ENCODE measurements around the gene SLC25A34. TPM values are rescaled to one million over a fixed set of nuclear protein-coding genes. Genes with fewer than 3 reads are reported as not detected.
A peak's percentile ranks its signal among the peaks of the same experiment; 100 is the strongest.
"Not testable (repeated sequence)": the region's sequence is repeated elsewhere in the genome, so short reads cannot be mapped to it uniquely, and the experiment has no call there.

SLC25A34 gene
- polyA plus RNA-seq, 4 donors, result 3.2 to 51.2 (median 24.8) TPM

DNA sequence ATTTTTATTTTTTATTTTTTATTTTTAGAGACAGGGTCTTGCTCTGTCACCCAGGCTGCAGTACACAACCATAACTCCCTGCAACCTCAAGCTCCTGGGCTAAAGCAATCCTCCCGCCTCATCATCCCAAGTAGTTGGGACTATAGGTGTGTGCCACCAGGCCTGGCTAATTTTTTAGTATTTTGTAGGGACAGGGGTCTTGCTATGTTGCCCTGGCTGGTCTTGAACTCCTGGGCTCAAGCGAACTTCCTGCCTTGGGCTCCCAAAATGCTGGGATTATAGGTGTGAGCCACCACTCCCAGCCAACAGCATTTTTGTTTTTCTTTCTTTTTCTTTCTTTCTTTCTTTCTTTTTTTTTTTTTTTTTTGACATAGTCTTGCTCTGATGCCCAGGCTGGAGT lies 37.9 kb upstream of the SLC25A34 start:
- peaks cover 0 to 28% (median 0%) of the 10 kb centered on the region in 3 donors for H3K36me3 ChIP-seq (ENCODE audit: control insufficient read depth in 3 of 3, insufficient read depth in 2 of 3, low read depth in 1 of 3, low read length in 3 of 3)
- H3K4me3 ChIP-seq (ENCODE audit: low read depth in 1 of 3, low read length in 3 of 3), result no peak overlapping the region
- no peak overlapping the region for H3K27ac ChIP-seq (ENCODE audit: low read depth in 1 of 3, low read length in 2 of 3)
- peaks cover 0 to 5% (median 5%) of the 10 kb centered on the region in 3 donors for H3K4me1 ChIP-seq (ENCODE audit: control insufficient read depth in 3 of 3, insufficient read depth in 2 of 3, low read depth in 1 of 3, low read length in 2 of 3)
- 96 to 100% (median 98%) methylated on average over 2 of the region's 2 CpGs for WGBS, 3 donors
- H3K9me3 ChIP-seq (ENCODE audit: control insufficient read depth in 2 of 2, insufficient read depth in 1 of 2, low read depth in 1 of 2, low read length in 1 of 2), result no peaks in the 10 kb centered on the region
- DNase-seq, result no peak
- no peaks in the 10 kb centered on the region for H3K27me3 ChIP-seq (ENCODE audit: control insufficient read depth in 3 of 3, insufficient read depth in 3 of 3, low read length in 3 of 3)
- no peak for FAIRE-seq

DNA sequence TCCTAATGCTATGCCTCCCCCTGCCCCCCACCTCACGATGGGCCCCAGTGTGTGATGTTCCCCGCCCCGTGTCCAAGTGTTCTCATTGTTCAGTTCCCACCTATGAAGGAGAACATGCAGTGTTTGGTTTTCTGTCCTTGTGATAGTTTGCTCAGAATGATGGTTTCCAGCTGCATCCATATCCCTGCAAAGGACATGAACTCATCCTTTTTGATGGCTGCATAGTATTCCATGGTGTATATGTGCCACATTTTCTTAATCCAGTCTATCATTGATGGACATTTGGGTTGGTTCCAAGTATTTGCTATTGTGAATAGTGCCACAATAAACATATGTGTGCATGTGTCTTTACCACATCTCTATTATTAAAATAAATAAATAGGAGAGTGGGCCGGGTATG lies 36.7 kb upstream of the SLC25A34 start:
- not testable (repeated sequence) for H3K27ac ChIP-seq (ENCODE audit: low read depth in 1 of 3, low read length in 2 of 3); H3K4me3 ChIP-seq (ENCODE audit: low read depth in 1 of 3, low read length in 3 of 3); DNase-seq; H3K27me3 ChIP-seq (ENCODE audit: control insufficient read depth in 3 of 3, insufficient read depth in 3 of 3, low read length in 3 of 3); FAIRE-seq; H3K9me3 ChIP-seq (ENCODE audit: control insufficient read depth in 2 of 2, insufficient read depth in 1 of 2, low read depth in 1 of 2, low read length in 1 of 2)
- peaks cover 0 to 13% (median 2%) of the 10 kb centered on the region in 3 donors for H3K4me1 ChIP-seq (ENCODE audit: control insufficient read depth in 3 of 3, insufficient read depth in 2 of 3, low read depth in 1 of 3, low read length in 2 of 3)
- peaks cover 0 to 25% (median 0%) of the 10 kb centered on the region in 3 donors for H3K36me3 ChIP-seq (ENCODE audit: control insufficient read depth in 3 of 3, insufficient read depth in 2 of 3, low read depth in 1 of 3, low read length in 3 of 3)
- 95 to 96% (median 96%) methylated on average over 4 of the region's 4 CpGs for WGBS, 3 donors

DNA sequence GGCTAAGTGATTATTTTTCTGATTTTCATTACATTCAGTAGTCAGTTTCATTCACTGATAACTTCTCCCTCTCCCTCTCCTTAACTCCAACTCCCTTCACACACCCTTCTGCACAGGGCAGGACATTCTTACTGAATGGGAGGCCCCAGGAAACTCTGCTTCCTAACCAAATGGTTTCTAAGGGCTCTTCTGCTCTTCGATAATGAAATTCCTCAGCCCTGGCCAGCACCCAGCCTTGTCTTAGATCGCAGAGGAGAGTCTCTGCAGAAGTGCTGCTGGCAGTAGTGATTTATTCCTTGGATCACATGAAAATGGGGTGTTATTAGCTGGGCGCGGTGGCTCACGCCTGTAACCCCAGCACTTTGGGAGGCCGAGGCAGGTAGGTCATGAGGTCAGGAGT lies 35.5 kb upstream of the SLC25A34 start:
- Histone ChIP-seq H3K9me3 (ENCODE audit: control insufficient read depth in 2 of 2, insufficient read depth in 1 of 2, low read depth in 1 of 2, low read length in 1 of 2) (no peaks in the 10 kb centered on the region), H3K27ac (ENCODE audit: low read depth in 1 of 3, low read length in 2 of 3) (peak overlapping the region in 1 of 3 donors; percentile 11), H3K36me3 (ENCODE audit: control insufficient read depth in 3 of 3, insufficient read depth in 2 of 3, low read depth in 1 of 3, low read length in 3 of 3) (peaks cover 0 to 34% (median 0%) of the 10 kb centered on the region in 3 donors), H3K4me3 (ENCODE audit: low read depth in 1 of 3, low read length in 3 of 3) (no peak overlapping the region), H3K4me1 (ENCODE audit: control insufficient read depth in 3 of 3, insufficient read depth in 2 of 3, low read depth in 1 of 3, low read length in 2 of 3) (peaks cover 0 to 13% (median 2%) of the 10 kb centered on the region in 3 donors), H3K27me3 (ENCODE audit: control insufficient read depth in 3 of 3, insufficient read depth in 3 of 3, low read length in 3 of 3) (no peaks in the 10 kb centered on the region)
- DNase-seq, result no peak
- FAIRE-seq, result no peak
- WGBS, 3 donors, result 72 to 88% (median 87%) methylated on average over 6 of the region's 6 CpGs

DNA sequence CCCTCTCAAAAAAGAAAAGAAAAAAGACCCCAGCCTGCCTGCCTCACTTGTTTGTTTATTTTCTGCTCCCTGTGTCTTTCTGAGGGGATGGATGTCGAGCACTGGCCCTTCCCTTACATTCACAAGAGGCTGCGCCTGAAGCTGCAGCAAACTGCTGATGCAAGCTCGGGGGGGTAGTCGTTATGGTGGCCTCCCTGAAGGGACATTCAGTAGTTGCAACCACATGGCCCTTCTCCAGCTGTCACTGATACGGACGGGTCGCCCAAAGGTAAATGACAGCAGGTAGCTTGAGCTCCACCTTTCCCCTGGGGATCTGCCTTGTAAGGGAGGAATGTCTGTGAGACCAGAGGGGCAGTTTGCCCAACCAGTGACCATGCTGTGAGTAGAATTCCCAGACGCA lies 34.3 kb upstream of the SLC25A34 start:
- H3K4me3 ChIP-seq (ENCODE audit: low read depth in 1 of 3, low read length in 3 of 3), result no peak overlapping the region
- H3K27me3 ChIP-seq (ENCODE audit: control insufficient read depth in 3 of 3, insufficient read depth in 3 of 3, low read length in 3 of 3), result no peaks in the 10 kb centered on the region
- DNase-seq (no peak), FAIRE-seq (no peak)
- peaks cover 0 to 36% (median 0%) of the 10 kb centered on the region in 3 donors for H3K36me3 ChIP-seq (ENCODE audit: control insufficient read depth in 3 of 3, insufficient read depth in 2 of 3, low read depth in 1 of 3, low read length in 3 of 3)
- no peak overlapping the region for H3K27ac ChIP-seq (ENCODE audit: low read depth in 1 of 3, low read length in 2 of 3)
- H3K4me1 ChIP-seq (ENCODE audit: control insufficient read depth in 3 of 3, insufficient read depth in 2 of 3, low read depth in 1 of 3, low read length in 2 of 3), result peaks cover 0 to 13% (median 2%) of the 10 kb centered on the region in 3 donors
- H3K9me3 ChIP-seq (ENCODE audit: control insufficient read depth in 2 of 2, insufficient read depth in 1 of 2, low read depth in 1 of 2, low read length in 1 of 2), result no peaks in the 10 kb centered on the region
- WGBS, 3 donors, result 89 to 91% (median 90%) methylated on average over 8 of the region's 8 CpGs

DNA sequence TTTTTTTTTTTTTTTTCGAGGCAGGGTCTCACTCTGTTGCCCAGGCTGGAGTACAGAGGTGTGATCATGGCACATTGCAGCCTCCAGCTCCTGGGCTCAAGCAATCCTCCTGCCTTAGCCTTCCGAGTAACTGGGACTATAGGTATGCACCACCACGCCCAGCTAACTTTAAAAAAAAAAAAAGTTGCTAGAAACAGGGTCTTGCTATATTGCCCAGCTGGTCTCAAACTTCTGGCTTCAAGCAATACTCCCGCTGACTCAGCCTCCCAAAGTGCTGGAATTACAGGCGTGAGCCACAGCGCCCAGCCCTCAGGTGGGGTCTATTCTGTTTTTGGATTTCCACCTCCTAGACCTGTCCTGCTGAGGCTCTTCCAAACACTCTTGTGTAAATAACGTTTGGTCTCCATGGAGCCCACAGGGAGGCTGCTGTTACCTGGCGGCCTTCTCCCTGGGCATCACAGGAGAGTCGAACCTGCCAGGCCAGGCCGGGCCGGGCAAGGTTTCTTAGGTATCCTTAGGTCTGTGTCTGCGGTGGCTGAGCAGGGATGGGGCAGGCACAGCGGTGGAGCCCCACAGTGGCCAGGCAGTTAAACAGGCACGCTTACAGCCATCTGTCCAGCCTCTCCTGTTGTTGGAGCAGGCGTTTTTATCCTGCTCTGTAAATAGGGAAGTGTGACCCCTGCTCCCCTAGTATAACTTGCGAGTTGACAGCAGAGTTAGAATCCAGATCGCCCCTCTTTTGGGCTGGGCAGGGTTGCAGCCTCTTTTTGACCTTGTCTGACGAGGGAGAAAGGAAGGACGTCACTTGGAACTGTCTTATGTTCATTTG lies 33.1 kb upstream of the SLC25A34 start:
- H3K4me3 ChIP-seq (ENCODE audit: low read depth in 1 of 3, low read length in 3 of 3), result peak overlapping the region in 1 of 3 donors; percentile 5
- H3K9me3 ChIP-seq (ENCODE audit: control insufficient read depth in 2 of 2, insufficient read depth in 1 of 2, low read depth in 1 of 2, low read length in 1 of 2), result no peaks in the 10 kb centered on the region
- DNase-seq (peak in 1 of 2 donors; percentile 73), FAIRE-seq (no peak)
- H3K4me1 ChIP-seq (ENCODE audit: control insufficient read depth in 3 of 3, insufficient read depth in 2 of 3, low read depth in 1 of 3, low read length in 2 of 3), result peaks cover 0 to 13% (median 2%) of the 10 kb centered on the region in 3 donors
- WGBS, 3 donors, result 38 to 63% (median 51%) methylated on average over 18 to 19 of the region's 19 CpGs
- peaks cover 0 to 30% (median 0%) of the 10 kb centered on the region in 3 donors for H3K36me3 ChIP-seq (ENCODE audit: control insufficient read depth in 3 of 3, insufficient read depth in 2 of 3, low read depth in 1 of 3, low read length in 3 of 3)
- H3K27me3 ChIP-seq (ENCODE audit: control insufficient read depth in 3 of 3, insufficient read depth in 3 of 3, low read length in 3 of 3), result no peaks in the 10 kb centered on the region
- peak overlapping the region; percentile 80 to 86 (median 82) for H3K27ac ChIP-seq (ENCODE audit: low read depth in 1 of 3, low read length in 2 of 3)

DNA sequence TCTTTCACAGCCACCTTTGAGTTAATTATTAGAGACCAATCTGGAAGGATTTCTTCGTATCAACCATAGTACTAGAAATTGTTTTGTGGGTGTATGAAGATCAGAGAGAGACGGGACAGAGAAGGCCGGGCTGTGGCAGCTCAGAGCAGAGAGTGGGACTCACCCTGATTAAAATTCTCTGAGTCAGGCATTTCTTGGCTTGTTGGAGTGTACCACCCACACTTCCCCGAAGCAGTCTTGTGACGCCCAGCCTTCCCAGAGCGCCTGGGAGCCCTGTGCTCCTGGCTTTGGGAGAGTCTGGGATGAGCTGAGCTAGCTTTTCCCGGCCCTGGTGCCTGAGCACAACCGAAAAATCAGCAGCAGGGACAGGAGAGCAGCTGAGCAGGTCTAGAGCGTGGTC lies 32.5 kb upstream of the SLC25A34 start:
- Histone ChIP-seq H3K9me3 (ENCODE audit: control insufficient read depth in 2 of 2, insufficient read depth in 1 of 2, low read depth in 1 of 2, low read length in 1 of 2) (no peaks in the 10 kb centered on the region), H3K36me3 (ENCODE audit: control insufficient read depth in 3 of 3, insufficient read depth in 2 of 3, low read depth in 1 of 3, low read length in 3 of 3) (peaks cover 0 to 27% (median 0%) of the 10 kb centered on the region in 3 donors), H3K27ac (ENCODE audit: low read depth in 1 of 3, low read length in 2 of 3) (peak overlapping the region; percentile 80 to 86 (median 82)), H3K4me1 (ENCODE audit: control insufficient read depth in 3 of 3, insufficient read depth in 2 of 3, low read depth in 1 of 3, low read length in 2 of 3) (peaks cover 0 to 13% (median 2%) of the 10 kb centered on the region in 3 donors), H3K27me3 (ENCODE audit: control insufficient read depth in 3 of 3, insufficient read depth in 3 of 3, low read length in 3 of 3) (no peaks in the 10 kb centered on the region), H3K4me3 (ENCODE audit: low read depth in 1 of 3, low read length in 3 of 3) (peak overlapping the region in 1 of 3 donors; percentile 5)
- peak; percentile 62 to 76 for DNase-seq
- FAIRE-seq, result no peak
- WGBS, 3 donors, result 27 to 34% (median 29%) methylated on average over 9 of the region's 9 CpGs

DNA sequence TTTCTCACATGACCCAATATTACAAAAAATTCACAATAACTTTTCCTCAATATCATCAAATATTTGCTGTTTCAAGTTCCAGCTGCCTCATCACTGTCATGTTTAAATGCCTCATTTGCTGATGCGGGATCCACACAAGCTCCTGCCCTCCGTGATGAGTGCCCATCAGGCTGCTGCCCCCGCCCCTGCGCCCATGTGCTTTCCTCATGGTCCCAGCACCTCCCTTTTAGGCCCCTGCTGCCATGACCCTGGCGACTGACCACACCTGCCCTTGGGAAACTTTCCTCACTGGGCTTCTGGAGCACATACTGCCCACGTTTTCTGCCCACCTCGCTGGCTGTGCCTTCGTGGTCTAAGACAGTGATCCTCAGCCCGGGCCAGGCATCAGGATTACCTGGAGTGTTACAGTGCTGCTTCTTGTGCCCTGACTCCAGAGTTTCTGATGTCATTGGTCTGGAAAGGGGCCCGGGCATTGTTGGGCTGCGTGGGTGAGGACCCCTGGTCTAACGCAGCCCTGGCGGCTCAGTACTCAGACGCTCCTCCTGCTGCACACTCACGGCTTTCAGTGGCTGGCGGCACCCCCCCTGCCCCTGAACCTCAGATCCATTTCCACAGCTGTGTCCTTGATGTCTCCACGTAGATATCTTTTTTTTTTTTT lies 31.4 kb upstream of the SLC25A34 start:
- DNase-seq, result no peak
- Histone ChIP-seq H3K9me3 (ENCODE audit: control insufficient read depth in 2 of 2, insufficient read depth in 1 of 2, low read depth in 1 of 2, low read length in 1 of 2) (no peaks in the 10 kb centered on the region), H3K36me3 (ENCODE audit: control insufficient read depth in 3 of 3, insufficient read depth in 2 of 3, low read depth in 1 of 3, low read length in 3 of 3) (peaks cover 0 to 27% (median 0%) of the 10 kb centered on the region in 3 donors), H3K27me3 (ENCODE audit: control insufficient read depth in 3 of 3, insufficient read depth in 3 of 3, low read length in 3 of 3) (no peaks in the 10 kb centered on the region), H3K4me1 (ENCODE audit: control insufficient read depth in 3 of 3, insufficient read depth in 2 of 3, low read depth in 1 of 3, low read length in 2 of 3) (peaks cover 0 to 13% (median 2%) of the 10 kb centered on the region in 3 donors), H3K27ac (ENCODE audit: low read depth in 1 of 3, low read length in 2 of 3) (peak overlapping the region in 1 of 3 donors; percentile 17), H3K4me3 (ENCODE audit: low read depth in 1 of 3, low read length in 3 of 3) (no peak overlapping the region)
- FAIRE-seq, result no peak
- 90 to 97% (median 90%) methylated on average over 17 of the region's 17 CpGs for WGBS, 3 donors

DNA sequence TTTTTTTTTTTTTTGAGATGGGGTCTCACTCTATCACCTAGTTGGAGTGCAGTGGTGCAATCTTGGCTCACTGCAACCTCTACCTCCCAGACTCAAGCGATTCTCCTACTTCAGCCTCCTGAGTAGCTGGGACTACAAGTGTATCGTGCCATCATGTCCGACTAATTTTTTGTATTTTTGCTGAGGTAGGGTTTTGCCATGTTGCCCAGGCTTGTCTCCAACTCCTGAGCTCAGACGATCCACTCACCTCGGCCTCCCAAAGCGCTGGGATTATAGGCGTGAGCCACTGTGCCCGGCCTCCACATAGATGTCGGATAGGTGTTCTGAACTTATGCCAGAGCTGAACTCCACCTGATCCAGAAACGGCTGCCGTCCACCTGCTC lies 30.9 kb upstream of the SLC25A34 start:
- no peak for FAIRE-seq
- 94 to 96% (median 94%) methylated on average over 9 to 11 of the region's 11 CpGs for WGBS, 3 donors
- Histone ChIP-seq H3K27ac (ENCODE audit: low read depth in 1 of 3, low read length in 2 of 3) (no peak overlapping the region), H3K27me3 (ENCODE audit: control insufficient read depth in 3 of 3, insufficient read depth in 3 of 3, low read length in 3 of 3) (no peaks in the 10 kb centered on the region), H3K36me3 (ENCODE audit: control insufficient read depth in 3 of 3, insufficient read depth in 2 of 3, low read depth in 1 of 3, low read length in 3 of 3) (peaks cover 0 to 27% (median 0%) of the 10 kb centered on the region in 3 donors), H3K4me3 (ENCODE audit: low read depth in 1 of 3, low read length in 3 of 3) (no peak overlapping the region), H3K4me1 (ENCODE audit: control insufficient read depth in 3 of 3, insufficient read depth in 2 of 3, low read depth in 1 of 3, low read length in 2 of 3) (peaks cover 0 to 13% (median 2%) of the 10 kb centered on the region in 3 donors), H3K9me3 (ENCODE audit: control insufficient read depth in 2 of 2, insufficient read depth in 1 of 2, low read depth in 1 of 2, low read length in 1 of 2) (no peaks in the 10 kb centered on the region)
- DNase-seq, result no peak
